RPMI8226 (cell line): Measurements from ENCODE around the gene SDK1.

Experiments
- DNase-seq: peaks from one replicate; pipeline ENCODE4 v3.0.0-alpha.2; 2015

Gene SDK1

DNA sequence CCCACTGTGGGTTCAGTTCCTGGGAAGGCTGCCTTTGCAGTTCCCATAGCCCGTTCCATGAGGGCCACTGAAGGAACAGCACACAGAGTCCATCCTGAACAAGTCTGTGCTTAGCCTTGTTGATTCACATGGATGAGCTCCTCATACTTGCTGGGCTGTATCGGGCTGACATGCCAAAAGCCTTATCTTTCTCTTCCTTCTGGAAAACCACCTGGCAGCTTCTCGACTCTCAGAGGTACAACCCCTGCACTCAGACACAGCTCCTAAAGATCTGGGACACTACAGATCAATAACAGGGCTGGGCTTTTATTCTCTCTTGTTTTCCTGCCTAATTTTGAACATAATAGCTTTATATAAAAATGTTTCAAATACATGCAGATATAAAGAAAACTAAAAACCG, 667.2 kb downstream of the SDK1 start:
- DNase-seq, result no peak

DNA sequence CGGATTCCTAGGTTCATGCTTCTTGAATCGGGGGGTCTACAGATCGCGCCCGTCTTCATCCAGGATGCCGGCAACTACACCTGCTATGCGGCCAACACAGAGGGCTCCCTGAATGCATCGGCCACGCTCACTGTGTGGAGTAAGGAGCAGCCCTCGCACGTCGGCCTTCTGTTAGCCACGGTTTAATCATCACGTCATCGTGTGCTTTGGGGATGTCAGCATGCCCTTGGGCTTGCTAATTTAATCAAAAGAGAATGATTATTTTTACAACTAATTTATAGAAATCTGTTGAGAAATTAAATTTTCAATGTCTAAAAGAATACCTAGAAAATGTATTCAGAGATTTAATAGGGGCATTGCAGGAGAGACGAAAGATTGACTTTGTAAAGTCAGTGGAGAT, 668.2 kb downstream of the SDK1 start:
- DNase-seq, result no peak

DNA sequence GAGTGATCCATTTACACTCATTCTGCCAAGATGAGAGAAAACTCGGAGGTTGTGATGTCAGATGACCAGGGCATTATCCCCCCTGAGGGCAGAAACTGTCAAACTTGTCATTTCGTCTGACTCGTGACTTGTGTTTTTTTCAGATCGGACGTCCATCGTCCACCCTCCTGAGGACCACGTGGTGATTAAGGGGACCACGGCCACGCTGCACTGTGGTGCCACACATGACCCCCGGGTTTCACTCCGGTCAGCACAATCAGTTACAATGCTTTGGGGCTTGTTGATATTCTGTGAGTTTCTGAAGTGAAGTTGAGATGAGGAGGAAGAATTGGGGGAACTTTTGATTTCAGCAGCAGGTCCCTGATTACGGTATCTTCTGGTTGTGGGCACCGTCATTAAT, 670.3 kb downstream of the SDK1 start:
- no peak for DNase-seq

DNA sequence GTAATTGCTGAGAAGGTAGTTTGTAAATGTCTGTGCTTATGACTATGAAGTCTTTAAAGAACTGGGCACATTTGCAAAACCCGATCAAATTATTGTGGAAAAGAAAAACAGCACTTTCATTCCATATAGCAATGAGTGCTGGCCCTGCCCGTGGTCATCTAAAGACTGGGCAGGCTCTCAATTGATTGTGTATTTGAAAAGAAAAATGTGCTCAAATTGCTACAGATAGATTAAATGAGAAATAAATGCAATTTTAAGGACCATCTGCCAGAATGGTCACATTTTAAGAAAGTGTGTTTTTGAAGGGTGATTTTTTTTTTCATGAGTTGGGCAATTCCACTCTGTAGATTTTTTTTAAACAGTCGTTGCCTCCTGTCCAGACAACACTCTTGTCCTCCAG, 672.2 kb downstream of the SDK1 start:
- no peak for DNase-seq

DNA sequence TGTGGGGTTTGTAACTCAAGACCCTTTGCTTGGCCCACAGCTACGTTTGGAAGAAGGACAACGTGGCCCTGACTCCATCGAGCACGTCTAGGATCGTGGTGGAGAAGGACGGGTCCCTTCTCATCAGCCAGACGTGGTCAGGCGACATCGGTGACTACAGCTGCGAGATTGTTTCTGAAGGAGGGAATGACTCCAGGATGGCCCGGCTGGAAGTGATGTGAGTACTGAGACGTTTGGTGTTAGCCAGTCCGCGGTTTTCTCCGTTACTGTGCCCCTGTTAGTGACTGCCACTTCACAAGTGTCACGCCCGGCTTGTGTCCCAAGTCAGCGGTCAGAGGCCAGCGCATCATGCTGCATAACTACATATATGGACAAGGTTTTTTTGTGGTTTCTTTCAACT, 673.3 kb downstream of the SDK1 start:
- no peak for DNase-seq

DNA sequence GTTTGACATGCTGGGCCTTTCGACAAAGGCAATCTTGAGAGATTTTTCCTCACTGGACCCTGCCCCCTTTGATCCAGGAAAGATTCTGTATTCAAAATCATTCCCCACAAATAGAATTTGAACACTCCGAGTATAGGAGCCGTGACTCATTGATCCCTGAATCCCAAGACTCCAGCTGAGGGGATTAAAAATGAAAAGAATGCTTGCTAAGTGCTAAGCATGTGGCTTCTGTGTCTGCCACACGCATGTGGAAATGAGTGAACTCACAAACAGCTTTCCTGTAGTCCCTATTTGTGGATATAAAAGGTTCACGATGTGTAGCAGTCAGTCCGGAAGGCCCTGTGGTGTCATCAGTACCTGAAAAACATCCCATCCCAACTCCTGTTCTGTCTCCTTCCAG, 674.3 kb downstream of the SDK1 start:
- DNase-seq, result no peak

DNA sequence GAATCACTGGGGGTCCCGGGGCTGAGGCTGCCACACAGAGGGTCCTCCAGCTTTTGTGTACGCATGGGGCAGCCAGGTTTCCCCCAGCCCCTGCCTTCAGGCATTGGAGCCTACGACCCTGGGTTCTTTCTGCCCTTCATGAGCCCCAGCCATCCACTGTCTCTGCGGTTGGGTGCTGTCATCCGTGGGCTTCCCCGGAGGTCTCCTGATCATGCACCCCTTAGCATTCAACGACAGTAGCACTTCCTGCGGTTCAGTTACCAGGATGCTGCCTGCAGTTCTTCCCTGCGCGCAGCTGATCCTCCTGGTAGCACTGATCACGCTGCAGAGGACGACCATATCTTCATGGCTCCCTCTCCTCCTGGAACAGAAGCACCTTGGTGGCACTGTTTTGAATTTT, 676.3 kb downstream of the SDK1 start:
- no peak for DNase-seq

DNA sequence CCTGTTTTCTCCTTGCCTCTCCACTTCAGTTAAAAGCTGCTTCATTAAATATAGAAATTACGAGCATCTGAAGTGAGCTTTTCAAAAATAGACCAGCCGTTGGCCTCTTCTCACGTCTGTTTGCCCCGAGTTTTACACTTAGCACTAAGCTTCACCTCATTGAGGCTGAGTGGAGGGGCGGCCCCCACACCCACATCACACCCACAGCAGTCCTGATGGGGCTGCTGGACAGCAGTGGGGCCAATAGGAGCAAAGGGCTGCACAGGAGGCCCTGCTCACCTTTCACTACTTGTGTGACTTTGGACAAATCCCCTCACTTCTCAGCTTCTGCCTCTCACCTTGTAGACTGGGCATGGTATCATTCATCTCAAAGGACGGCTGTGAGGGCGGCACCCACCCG, 677.8 kb downstream of the SDK1 start:
- DNase-seq, result no peak

DNA sequence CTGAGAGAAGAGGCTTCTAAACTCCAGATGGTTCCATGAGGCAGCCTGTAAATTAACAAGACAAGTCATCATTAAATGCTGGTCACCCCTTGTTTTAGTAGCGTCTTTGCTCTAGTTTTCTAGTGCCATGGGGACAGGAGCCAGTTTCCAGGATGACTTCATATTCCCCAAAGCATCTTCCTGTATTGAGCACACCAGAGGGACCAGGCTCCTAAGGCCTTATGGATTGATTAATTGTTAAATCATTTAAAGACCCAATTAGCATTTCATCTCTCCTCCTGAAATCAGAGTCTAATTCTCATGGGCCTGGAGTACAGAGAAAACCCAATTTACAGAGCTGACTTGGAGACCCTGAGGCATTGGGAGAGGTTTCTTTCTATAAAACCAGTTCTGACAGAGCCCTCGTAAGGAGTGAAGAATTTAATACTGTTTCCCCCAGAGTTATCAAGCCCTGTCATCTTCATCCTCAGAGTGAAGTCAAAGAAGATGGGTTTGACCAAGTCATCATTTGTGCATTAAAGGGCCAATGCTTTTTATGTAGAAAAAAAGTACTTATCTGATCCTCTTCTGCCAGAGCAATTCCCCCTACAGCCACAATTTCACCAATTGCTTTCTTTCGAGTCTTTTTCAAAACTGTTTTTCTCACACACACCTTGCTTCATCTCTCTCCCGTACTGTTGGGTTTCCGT, 678.7 kb downstream of the SDK1 start:
- DNase-seq, result no peak

DNA sequence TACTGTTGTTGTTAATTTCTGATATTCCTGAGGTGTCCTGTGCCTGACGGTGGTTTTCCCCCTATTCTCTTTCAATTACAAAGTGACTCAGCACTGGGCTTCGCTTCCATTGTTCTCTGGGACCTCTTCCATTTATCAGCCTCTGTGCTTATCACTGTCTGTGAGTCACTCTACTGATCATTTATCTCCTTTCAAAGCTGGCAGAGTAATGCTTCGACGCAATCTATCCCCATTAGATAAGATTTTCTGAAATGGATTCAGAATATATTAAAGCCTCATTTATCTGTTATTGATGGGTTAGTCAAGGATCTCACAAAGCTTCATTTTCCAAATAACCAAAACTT, 679.2 kb downstream of the SDK1 start:
- no peak for DNase-seq

DNA sequence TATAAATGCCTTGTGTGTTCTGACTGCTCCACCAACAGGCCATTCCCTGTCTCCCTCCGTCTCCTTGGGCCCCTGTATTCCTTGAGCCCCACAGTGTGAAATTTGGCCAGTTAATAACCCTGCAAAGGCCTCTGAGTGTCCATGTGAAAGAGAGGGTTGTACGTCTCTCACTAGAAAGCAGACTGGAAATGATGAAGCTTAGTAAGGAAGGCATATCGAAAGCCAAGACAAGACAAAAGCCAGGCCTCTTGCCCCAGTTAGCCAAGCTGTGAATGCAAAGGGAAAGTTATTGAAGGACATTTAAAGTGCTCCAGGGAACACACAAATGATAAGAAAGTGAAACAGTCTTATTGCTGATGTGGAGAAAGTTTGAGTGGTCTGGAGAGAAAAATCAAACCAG, 680.2 kb downstream of the SDK1 start:
- no peak for DNase-seq

DNA sequence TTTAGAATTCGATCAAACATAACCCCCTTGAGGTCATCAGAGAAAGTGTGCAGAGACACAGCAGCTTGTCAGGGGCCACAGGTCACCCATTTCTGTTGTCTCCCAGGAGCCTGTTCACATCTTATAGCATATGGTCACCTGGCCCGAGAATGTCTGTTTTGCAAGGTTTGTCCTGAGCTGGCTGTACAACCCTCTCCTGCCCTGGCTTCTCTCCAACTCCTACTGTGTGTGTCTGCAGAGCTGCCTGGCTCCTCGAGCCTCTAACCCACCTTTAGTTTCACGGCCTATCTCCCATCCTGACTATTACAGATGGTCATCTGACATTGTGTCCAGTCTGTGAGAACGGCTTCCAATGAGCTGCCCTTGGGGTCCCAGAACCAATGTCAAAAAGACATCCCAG, 683.4 kb downstream of the SDK1 start:
- no peak for DNase-seq

DNA sequence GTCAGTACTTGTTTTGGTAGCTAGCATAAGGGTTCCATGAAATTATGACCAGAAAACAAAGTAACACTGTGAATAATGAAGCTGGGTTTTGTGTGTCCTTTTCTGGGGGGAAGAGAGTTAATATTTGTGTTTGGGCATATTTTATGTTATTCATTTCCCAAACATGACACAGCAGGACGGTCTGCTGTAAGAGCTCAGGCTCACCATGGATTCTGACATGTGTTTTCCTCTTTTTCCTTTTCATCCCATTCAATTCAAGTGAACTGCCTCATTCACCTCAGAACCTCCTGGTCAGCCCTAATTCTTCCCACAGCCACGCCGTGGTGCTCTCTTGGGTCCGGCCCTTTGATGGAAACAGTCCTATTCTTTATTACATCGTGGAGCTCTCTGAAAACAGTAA, 685.9 kb downstream of the SDK1 start:
- no peak for DNase-seq

DNA sequence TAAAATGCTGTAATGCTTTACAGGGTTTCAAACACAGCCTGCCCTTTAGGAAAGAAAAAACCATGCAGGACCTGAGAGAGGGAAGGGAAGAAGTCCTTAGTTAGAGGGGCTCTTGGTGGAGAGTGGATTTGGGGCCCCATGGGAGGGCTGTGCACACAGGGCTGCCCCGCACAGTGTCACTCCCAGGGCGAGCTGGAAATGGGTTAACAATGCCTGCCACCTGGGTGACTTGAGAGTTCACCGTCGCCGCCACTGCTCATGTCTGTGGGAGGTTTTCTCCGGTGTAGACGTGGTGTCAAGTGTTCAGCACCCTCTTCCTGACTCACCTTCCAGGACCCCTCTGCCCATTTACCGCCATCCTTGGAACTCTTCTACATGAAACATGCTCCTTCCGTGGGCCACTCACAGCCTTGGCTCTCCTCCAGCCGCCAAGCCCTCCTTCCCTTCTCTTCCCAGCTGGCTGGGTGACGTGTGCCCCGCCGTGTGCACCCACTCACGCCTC, 686.4 kb downstream of the SDK1 start:
- no peak for DNase-seq

DNA sequence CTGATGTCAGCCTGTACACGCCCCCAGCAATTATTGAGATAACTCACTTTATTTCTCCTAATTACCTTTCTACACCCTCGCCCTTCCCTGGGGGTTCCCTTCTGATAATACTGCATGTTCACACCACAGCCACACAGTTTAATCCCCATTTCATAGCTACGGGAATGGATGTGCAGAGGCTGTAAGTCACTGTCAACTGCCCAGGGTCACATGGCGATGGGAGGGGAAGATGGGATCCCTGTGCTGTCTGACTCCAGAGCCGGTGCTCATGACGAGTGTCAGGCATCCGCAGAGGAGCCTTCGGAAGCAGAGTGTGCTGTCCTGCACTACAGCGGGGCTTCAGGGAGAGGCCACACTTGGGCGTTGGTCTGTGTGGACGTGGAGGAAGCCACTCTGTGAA, 688.7 kb downstream of the SDK1 start:
- DNase-seq, result no peak

DNA sequence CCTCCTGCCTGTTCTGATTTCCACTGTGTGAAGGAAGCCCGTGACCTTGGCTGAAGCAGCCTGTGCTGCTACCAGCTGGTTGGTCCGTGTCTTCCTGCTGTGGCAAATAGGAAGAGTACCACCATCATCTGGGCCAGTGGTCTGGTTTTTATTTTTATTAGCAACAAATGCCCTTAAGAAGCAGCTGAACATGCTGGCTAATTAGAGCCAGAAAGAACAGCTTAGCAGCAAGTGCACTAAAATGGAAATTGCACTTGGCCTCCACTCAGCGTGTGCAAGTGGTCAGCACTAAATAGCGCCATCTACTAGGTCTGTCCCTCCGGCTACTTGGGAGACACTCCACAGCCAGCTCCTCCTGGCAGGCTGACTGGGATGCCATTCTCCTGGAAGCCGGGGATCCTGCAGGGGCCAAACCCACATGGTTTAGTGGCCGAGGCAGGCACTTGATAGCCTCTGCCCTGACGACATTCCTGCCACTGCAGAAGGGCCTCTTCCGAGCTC, 690.7 kb downstream of the SDK1 start:
- no peak for DNase-seq

DNA sequence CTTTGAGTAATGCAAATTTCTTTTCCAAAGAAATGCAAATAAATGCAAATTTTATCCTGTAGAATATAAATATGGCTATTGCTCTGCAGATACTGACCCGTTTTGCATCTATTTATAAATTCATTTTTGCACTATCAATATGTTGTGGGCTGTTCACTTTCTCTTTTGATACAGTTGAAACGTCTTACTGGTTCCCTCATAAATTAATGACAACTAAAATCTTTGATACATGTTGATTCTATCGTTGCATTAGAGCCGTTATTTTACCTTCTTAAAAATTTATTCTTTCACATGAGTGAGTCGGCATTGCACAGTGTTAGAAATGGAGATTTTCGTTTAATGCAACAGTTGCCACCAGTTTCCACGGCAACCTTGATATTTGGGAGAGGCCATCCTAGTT, 691.8 kb downstream of the SDK1 start:
- no peak for DNase-seq

DNA sequence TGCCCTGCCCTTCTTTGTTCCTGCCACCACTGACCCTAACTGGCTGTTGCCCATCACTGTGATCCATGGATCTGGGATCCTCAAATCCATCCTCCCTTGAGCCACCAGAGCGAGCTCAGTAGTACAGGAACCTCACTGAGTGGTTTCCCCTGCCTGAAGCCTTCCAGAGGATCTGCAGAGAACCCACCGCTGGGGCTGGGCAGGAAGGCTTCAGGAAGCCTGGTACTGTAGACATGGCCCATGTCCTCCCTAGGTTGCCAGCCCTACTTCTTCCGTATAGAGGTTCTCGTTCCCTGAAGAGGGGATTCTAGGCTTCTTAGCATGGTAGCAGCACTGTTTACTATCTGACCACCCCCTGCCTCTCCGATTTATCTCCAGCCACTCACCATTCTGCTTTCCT, 693.7 kb downstream of the SDK1 start:
- no peak for DNase-seq

DNA sequence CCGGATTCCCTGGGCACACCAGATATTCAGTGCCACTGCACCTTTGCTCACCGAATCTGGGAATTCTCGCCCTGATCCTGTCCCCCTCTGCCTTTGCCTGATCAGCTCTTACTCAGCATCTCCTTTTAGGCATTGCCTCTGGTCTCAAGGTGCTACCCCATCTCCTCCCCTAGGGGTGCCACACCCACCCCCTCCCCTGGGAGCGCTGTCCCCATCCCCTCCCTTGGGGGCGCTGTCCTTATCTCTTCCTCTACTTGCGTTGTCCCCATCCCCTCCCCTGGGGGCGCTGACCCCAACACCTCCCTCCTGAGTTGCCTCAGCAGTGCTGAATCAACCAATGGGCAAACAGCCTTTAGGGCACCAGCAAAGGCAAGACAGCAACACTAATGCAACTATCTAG, 694.1 kb downstream of the SDK1 start:
- no peak for DNase-seq

DNA sequence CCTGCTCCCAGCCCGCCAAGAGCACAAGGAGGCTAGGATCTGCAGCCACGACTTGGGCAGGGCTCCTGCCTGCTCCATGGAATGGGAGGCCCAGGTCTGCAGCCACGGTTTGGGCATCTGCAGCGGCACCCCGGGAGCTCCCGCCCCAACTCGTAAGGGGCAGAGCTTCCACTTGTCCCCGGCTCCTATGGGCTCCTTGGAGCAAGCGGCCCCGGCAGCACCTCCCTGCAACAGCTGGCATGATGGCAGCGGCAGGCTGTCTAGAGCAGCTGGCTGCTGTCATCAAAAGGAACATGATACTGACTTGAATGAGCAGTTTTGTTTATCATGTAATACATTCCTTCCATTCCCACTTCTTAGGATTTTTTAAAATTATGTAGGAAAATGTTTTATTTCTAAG, 697.0 kb downstream of the SDK1 start:
- DNase-seq, result no peak

DNA sequence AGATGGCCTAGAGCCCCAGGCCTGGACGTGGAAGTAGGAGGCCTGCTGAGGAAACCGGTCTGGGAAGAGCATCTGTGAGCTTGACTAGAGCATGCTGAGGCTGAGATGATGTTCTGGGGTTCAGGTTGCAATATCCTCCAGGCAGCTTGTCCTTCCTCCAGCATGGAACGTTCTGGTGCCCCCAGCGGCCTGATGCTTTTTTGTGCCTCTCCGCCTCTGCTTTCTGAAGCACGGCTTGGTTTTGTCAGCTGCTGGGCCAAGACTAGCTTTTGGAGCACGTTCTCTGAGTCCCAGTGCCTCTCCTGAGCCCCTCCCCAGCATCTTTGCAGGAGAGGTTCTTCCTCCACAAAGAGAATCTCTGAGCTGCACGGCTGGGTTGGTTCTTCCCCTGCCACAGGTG, 699.1 kb downstream of the SDK1 start:
- no peak for DNase-seq

DNA sequence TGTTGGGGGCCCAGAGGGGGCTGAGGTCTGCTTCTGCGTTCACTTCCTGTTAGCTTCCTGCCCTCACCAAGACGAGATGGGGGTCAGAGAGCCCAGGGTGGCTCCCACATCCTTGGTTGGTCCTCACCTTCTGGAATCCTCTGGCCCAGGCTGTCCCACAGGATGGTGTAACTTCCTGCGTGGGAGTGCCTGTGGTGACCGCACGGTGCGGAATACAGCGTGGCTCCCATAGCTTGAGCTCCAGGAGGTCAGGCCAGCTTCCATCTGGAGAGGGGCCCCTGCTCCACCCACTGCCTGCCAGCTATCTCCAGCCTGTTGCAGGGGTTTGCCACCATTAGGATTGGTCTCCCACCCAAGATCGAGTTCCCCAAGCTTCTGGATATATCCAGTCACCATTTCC, 699.9 kb downstream of the SDK1 start:
- no peak for DNase-seq

DNA sequence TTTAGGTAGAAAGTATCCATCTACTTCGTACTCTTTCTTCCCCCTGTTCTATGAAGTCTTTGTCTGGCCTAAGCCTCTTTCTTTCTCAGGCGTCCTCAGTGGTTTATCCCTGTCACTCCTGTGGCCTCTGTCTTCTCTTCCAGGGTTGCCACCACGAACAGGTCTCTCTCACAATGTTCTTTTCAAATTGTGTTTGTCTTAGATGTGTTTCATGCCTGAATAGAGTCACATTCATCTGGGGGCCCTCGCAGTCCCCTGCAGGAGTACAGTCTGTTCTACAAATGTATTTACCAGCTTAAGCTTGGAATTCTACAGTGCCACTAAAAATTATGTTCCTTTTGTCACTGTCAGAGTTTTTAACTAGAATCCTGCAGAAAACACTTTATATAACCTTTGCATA, 700.7 kb downstream of the SDK1 start:
- no peak for DNase-seq

DNA sequence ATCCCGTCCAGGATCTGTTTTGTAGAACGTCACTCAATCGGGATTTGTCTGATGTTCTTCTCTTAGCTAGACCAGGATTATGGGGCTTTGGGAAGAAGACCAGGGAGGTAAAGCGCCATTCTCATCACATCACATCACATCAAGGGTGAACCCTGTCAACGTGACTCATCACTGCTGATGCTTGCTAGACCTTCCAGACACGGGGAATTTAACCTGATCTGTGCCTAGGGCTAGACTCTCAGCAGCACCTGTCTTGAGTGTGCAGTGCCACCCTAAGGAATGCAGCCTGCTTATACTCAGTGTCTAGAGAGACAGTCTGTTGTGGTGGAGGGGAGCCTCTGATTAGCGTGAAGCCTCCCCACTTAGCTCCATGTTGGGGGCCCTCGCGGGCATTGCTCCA, 702.5 kb downstream of the SDK1 start:
- DNase-seq, result no peak

DNA sequence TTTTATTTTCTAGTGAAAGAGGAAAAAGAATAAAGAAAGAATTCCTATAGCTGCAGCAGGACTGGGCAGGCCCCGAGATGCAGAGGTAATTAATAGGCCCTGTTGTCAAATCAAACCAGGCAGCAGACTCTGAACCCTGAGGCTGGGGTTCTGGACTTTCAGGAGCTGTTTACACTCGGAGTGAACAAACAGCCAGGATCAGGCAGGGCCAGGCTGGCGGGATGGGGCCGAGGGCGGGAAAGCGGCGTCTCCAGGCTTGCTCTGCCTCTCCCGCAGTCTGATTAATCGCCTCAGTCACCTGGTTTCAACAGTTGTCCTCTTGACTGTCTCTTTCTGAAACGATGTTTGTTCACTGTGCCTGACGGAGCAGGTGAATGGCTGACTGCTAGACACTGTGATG, 705.6 kb downstream of the SDK1 start:
- DNase-seq, result no peak
